GM18505 (cell line): ENCODE results near the gene FAM98A.

Experiments used
- ATAC-seq: cut with Tn5 transposase; IDR thresholded peaks from one replicate; pipeline ENCODE4 v1.9.1; 2021; ENCODE audit not compliant: unreplicated experiment
- POLR2A ChIP-seq: IDR thresholded peaks from 4 replicates; pipeline ENCODE4 v1.6.1; 2011; ENCODE audit warnings: borderline replicate concordance; ENCODE audit not compliant: insufficient read depth, insufficient read length; ENCODE audit errors: extremely low read depth

FAM98A gene

GRCh38 chr2:33606622-33607021 is 7.5 kb upstream of the FAM98A start:
- no peak for TF ChIP-seq POLR2A
- no peak for ATAC-seq

GRCh38 chr2:33606100-33606499 is 7.0 kb upstream of the FAM98A start:
- no peak for TF ChIP-seq POLR2A
- ATAC-seq = no peak

- ATAC-seq = no peak
- TF ChIP-seq POLR2A = no peak
Measured at GRCh38 chr2:33605056-33605455, 6.0 kb upstream of the FAM98A start.

GRCh38 chr2:33603416-33603815 is 4.3 kb upstream of the FAM98A start:
- no peak for TF ChIP-seq POLR2A
- ATAC-seq = no peak

- no peak for TF ChIP-seq POLR2A
- ATAC-seq = no peak
Measured at GRCh38 chr2:33602201-33602830, 3.2 kb upstream of the FAM98A start.

- no peak for ATAC-seq
- TF ChIP-seq POLR2A = no peak
Measured at GRCh38 chr2:33599943-33600192, 769 bp upstream of the FAM98A start.

GRCh38 chr2:33598561-33599174 is 431 bp downstream of the FAM98A start:
- no peak for TF ChIP-seq POLR2A
- peak; percentile 48 for ATAC-seq

GRCh38 chr2:33597026-33597425 is 2.1 kb downstream of the FAM98A start:
- TF ChIP-seq POLR2A = no peak
- no peak for ATAC-seq

GRCh38 chr2:33595385-33595784 is 3.7 kb downstream of the FAM98A start:
- ATAC-seq = no peak
- TF ChIP-seq POLR2A = no peak

- ATAC-seq = no peak
- TF ChIP-seq POLR2A = no peak
Measured at GRCh38 chr2:33589444-33589843, 9.7 kb downstream of the FAM98A start.

- ATAC-seq = no peak
- TF ChIP-seq POLR2A = no peak
Measured at GRCh38 chr2:33588232-33588631, 10.9 kb downstream of the FAM98A start.

GRCh38 chr2:33586766-33587165 is 12.3 kb downstream of the FAM98A start:
- ATAC-seq = no peak
- TF ChIP-seq POLR2A = no peak

GRCh38 chr2:33583194-33583938 is 15.7 kb downstream of the FAM98A start:
- ATAC-seq = no peak
- no peak for TF ChIP-seq POLR2A

GRCh38 chr2:33581872-33582271 is 17.2 kb downstream of the FAM98A start:
- TF ChIP-seq POLR2A = no peak
- ATAC-seq = no peak

GRCh38 chr2:33579227-33579626 is 19.9 kb downstream of the FAM98A start:
- TF ChIP-seq POLR2A = no peak
- no peak for ATAC-seq

- TF ChIP-seq POLR2A = no peak
- ATAC-seq = no peak
Measured at GRCh38 chr2:33577668-33578067, 21.4 kb downstream of the FAM98A start.
